GM12891 (cell line): ENCODE data around the gene GOLM1.

Experiments used
- PAX5 ChIP-seq: IDR thresholded peaks from 2 replicates; pipeline ENCODE4 v1.6.1; 2011; ENCODE audit warnings: low read length, moderate library complexity, mild to moderate bottlenecking; ENCODE audit not compliant: insufficient read depth, severe bottlenecking
- POLR2A ChIP-seq: IDR thresholded peaks from 2 replicates; pipeline ENCODE4 v1.6.1; 2011; ENCODE audit warnings: low read depth, low read length, control low read depth
- POLR2AphosphoS5 ChIP-seq: IDR thresholded peaks from 2 replicates; pipeline ENCODE4 v1.6.1; 2011; ENCODE audit warnings: low read depth, low read length, control low read depth
- TAF1 ChIP-seq: IDR thresholded peaks from 2 replicates; pipeline ENCODE4 v1.6.1; 2011; ENCODE audit warnings: low read depth, low read length, control low read depth

DNA sequence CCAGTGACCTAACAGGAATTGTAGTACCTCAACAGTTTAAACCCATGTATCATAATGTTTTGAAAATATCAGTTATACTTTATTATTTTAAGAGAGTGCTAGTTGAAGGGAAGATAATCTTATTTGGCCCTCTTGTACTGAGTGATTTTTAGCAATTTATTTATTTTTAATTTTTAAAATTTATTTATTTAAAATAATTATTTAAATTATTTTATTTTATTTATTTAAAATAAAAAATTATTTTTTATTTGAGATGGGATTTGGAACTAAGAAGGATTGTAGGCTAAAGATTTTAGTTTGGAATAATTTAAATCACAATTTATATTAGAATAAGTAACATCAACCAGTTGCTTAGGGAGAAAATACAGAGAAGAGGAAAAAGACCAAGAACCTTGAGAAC is 104.3 kb downstream of the GOLM1 start:
- no peak for TF ChIP-seq POLR2A
- TF ChIP-seq PAX5: no peak
- TF ChIP-seq POLR2AphosphoS5: no peak
- TF ChIP-seq TAF1: no peak
